HepG2 (cell line): Measurements from ENCODE around the gene ZNF524. TPM values are rescaled to one million over a fixed set of nuclear protein-coding genes. Genes with fewer than 3 reads are reported as not detected.

Source experiments
- ASH2L ChIP-seq: fragments of 300-600, 200-600 bp; sonication (generic); IDR thresholded peaks from 2 replicates; pipeline ENCODE4 v1.7.0; 2017; ENCODE audit warnings: low read depth, mild to moderate bottlenecking, moderate library complexity, mixed read lengths, low read length; ENCODE audit not compliant: insufficient read length
- ZBTB40 ChIP-seq, 2 experiments: fragments of 450-650 bp in 1 of 2; sonication (generic) in 1 of 2; formaldehyde crosslinking in 1 of 2; IDR thresholded peaks; 2 replicates each; pipeline versions ENCODE4 v1.6.1 to v1.8.0; 2016 to 2022; ENCODE audit warnings: antibody characterized with exemption in 1 of 2, mild to moderate bottlenecking in 1 of 2, missing genetic modification reagents in 1 of 2
- ZSCAN25 ChIP-seq: sonication (generic); formaldehyde crosslinking; IDR thresholded peaks from 2 replicates; pipeline ENCODE4 v1.8.0; 2022; ENCODE audit warnings: mild to moderate bottlenecking, missing genetic modification reagents
- polyA plus RNA-seq, 8 experiments: library from polyadenylated mRNA; depleted of rRNA in 3 of 8; stranded (reverse) in 7 of 8; unstranded in 1 of 8; fragments of >200 nt; fragmentation: Illumina TruSeq in 4 of 8; extraction: Trizol in 4 of 8; gene quantifications; 2 replicates each; pipeline versions ENCODE4 v1.2.1 to v1.2.3, GENCODE V29; 2011 to 2016; ENCODE audit warnings: low read depth in 4 of 8, missing spikeins in 1 of 8, mixed read lengths in 1 of 8; ENCODE audit not compliant: insufficient read depth in 1 of 8
- total RNA-seq, 5 experiments: library from RNA; depleted of rRNA; stranded (reverse); fragments of >200 nt; fragmentation: Illumina TruSeq; extraction: Trizol; gene quantifications; 2 replicates each; pipeline ENCODE4 v1.2.3, GENCODE V29; 2016; ENCODE audit warnings: low read depth in 1 of 5
- TF ChIP-seq, protein P1 (sequence below): sonication (generic); formaldehyde crosslinking; IDR thresholded peaks from 2 replicates; pipeline ENCODE4 v1.5.0; 2020; ENCODE audit warnings: missing genetic modification reagents

ZNF524 gene
- total and polyA plus RNA-seq, 2 of the 13 experiments (the other 11 are each of a cell fraction or from before 2014, with no cell fraction given): 3.2 to 4.6 TPM

DNA sequence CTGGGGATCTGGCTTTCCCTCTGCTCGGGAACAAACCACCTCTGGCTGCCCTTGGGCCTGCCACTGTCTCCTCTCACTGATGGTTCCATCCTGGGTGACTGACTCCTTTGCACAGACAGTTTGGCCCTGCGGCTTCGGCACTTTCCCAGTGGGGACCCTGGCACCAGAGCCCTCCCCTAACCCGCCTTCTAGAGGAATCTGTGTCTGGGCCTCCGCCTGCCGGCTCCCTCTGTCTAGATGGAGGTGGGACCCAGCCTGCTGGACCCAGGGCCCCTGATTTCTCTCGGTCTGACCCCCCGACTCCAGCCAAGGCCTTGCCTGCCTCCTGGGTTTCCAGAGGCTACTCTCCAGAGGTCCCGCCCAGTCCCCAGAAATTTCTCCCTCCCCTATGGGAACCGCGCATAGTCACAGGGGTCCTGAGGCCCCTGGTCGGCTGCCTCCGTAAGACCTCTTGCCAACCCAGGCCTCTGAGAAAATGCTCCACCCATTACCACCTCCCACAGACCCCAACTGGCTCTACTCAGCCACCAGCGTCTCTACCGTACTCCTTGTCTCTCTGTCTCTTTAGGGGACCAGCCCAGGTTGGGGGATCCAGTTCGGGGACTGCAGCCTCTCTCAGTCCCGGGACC, 50.6 kb downstream of the ZNF524 start (continued):
- TF ChIP-seq ZBTB40 (IDR thresholded peaks at IDR 0.05) (no peak), ZBTB40 (CRISPR knock-in tag; IDR thresholded peaks at IDR 0.05) (no peak), ASH2L (no peak), ZSCAN25 (CRISPR knock-in tag) (no peak)
- TF ChIP-seq, protein P1, sequence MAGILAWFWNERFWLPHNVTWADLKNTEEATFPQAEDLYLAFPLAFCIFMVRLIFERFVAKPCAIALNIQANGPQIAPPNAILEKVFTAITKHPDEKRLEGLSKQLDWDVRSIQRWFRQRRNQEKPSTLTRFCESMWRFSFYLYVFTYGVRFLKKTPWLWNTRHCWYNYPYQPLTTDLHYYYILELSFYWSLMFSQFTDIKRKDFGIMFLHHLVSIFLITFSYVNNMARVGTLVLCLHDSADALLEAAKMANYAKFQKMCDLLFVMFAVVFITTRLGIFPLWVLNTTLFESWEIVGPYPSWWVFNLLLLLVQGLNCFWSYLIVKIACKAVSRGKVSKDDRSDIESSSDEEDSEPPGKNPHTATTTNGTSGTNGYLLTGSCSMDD: no peak
